Measurements from ENCODE around the gene ADAM22.

ADAM22 gene

DNA sequence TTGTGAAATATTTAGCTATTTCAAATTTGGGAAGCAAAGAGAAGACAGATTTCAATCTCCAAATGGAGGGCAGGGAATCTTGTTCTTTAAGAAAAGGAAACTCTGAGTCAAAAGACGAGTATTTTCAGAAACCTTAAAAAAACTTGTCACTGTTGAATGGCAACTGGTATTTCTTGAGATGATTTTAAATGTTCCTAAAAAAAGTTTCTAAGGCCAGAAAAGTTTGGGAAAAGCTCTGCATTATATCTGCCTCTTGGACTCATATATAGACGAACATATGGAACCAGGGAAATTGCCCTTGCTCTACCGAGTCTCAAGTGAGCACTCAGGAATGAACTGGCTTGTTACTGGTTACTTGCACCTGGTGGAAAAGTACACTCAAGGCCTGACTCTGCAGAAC is 69.5 kb downstream of the ADAM22 start:
- TF ChIP-seq CTCF (IDR thresholded peaks at IDR 0.05; ENCODE audit: low read depth, low read length) = no peak
- TF ChIP-seq MYC (IDR thresholded peaks at IDR 0.05; ENCODE audit: low read depth, low read length) = no peak
- no peak for TF ChIP-seq POLR2A (IDR thresholded peaks at IDR 0.05; ENCODE audit: extremely low read depth, insufficient read length)
- TF ChIP-seq, protein P1, sequence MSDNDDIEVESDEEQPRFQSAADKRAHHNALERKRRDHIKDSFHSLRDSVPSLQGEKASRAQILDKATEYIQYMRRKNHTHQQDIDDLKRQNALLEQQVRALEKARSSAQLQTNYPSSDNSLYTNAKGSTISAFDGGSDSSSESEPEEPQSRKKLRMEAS (IDR thresholded peaks at IDR 0.05; ENCODE audit: low read depth, low read length) = no peak
- no peak overlapping the region for H3K4me3 ChIP-seq (ENCODE audit: low read depth, low read length)
- DNase-seq (ENCODE audit: low read depth) = no peak

DNA sequence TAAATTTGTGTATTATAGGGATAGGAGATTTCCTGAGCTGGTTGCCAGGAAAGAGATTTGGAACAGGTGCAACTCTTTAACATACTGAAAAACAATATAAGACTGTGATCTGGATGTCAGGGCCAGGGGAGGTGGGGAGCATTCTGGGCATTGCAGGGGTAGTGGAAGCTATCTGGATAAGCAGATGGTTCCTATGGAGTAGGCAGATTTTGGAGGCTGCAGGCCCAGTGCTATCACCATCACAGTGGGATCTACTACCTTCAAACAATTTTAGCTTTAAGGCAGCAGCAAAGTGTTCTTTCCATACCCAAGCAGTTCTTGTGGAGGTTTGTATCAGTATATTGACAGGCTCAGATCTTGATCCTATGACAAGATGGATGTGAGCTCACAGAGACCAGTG is 71.1 kb downstream of the ADAM22 start:
- DNase-seq (ENCODE audit: low read depth) = no peak
- no peak overlapping the region for H3K4me3 ChIP-seq (ENCODE audit: low read depth, low read length)
- no peak for TF ChIP-seq CTCF (IDR thresholded peaks at IDR 0.05; ENCODE audit: low read depth, low read length)

- no peak for DNase-seq (ENCODE audit: low read depth)
- H3K4me3 ChIP-seq (ENCODE audit: low read depth, low read length) = no peak overlapping the region
- no peak for TF ChIP-seq MYC (IDR thresholded peaks at IDR 0.05; ENCODE audit: low read depth, low read length)
- no peak for TF ChIP-seq POLR2A (IDR thresholded peaks at IDR 0.05; ENCODE audit: extremely low read depth, insufficient read length)
Observed at GRCh38 chr7:88009651-88010050, 75.6 kb downstream of the ADAM22 start.

- H3K4me3 ChIP-seq (ENCODE audit: low read depth, low read length) = no peak overlapping the region
- TF ChIP-seq MYC (IDR thresholded peaks at IDR 0.05; ENCODE audit: low read depth, low read length) = no peak
- no peak for TF ChIP-seq CTCF (IDR thresholded peaks at IDR 0.05; ENCODE audit: low read depth, low read length)
- TF ChIP-seq, protein P1 (IDR thresholded peaks at IDR 0.05; ENCODE audit: low read depth, low read length) = no peak
- TF ChIP-seq POLR2A (IDR thresholded peaks at IDR 0.05; ENCODE audit: extremely low read depth, insufficient read length) = no peak
- no peak for DNase-seq (ENCODE audit: low read depth)
Observed at GRCh38 chr7:88012086-88012485, 78.0 kb downstream of the ADAM22 start.

DNA sequence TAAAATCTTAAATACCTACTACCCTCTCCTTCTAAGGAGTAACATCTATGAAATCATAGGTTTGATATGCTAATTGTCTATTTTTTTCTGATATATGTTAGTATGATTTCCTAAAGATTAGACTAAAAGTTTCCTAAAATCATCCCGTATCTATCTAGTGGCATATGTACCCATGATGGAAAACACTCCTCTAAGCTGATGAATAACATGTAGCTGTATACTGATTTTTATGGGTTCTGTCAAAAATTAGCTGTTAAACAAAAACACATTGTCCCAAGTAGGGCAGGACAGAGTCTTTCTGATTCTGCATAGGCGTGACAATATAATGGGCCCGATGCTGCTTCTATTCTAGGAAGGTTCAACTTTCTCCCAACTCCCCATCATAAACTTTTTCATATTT is 79.9 kb downstream of the ADAM22 start:
- no peak overlapping the region for H3K4me3 ChIP-seq (ENCODE audit: low read depth, low read length)
- DNase-seq (ENCODE audit: low read depth) = no peak
- TF ChIP-seq CTCF (IDR thresholded peaks at IDR 0.05; ENCODE audit: low read depth, low read length) (no peak), MYC (IDR thresholded peaks at IDR 0.05; ENCODE audit: low read depth, low read length) (no peak), POLR2A (IDR thresholded peaks at IDR 0.05; ENCODE audit: extremely low read depth, insufficient read length) (no peak)
- TF ChIP-seq, protein P1 (IDR thresholded peaks at IDR 0.05; ENCODE audit: low read depth, low read length) = no peak

GRCh38 chr7:88014581-88014980 is 80.5 kb downstream of the ADAM22 start:
- no peak for TF ChIP-seq CTCF (IDR thresholded peaks at IDR 0.05; ENCODE audit: low read depth, low read length)
- TF ChIP-seq, protein P1 (IDR thresholded peaks at IDR 0.05; ENCODE audit: low read depth, low read length) = no peak
- DNase-seq (ENCODE audit: low read depth) = no peak
- H3K4me3 ChIP-seq (ENCODE audit: low read depth, low read length) = no peak overlapping the region

All from NB4 (cell line).